GM18526 (cell line): ENCODE measurements around the gene CREBRF.
A peak's percentile ranks its signal among the peaks of the same experiment; 100 is the strongest.

ENCODE experiments used
- POLR2A ChIP-seq: IDR thresholded peaks from 3 replicates; pipeline ENCODE4 v1.6.1; 2011; ENCODE audit not compliant: insufficient read length; ENCODE audit errors: extremely low read depth

The CREBRF gene

GRCh38 chr5:173029499-173029921, 26.6 kb upstream of the CREBRF start:
- no peak for TF ChIP-seq POLR2A

- no peak for TF ChIP-seq POLR2A
Measured at GRCh38 chr5:173032730-173033129, 23.4 kb upstream of the CREBRF start.

GRCh38 chr5:173033923-173034322, 22.2 kb upstream of the CREBRF start:
- TF ChIP-seq POLR2A: no peak

GRCh38 chr5:173035904-173036707, 20.0 kb upstream of the CREBRF start:
- no peak for TF ChIP-seq POLR2A

GRCh38 chr5:173039188-173039587, 17.0 kb upstream of the CREBRF start:
- TF ChIP-seq POLR2A: no peak

- no peak for TF ChIP-seq POLR2A
Measured at GRCh38 chr5:173039964-173040363, 16.2 kb upstream of the CREBRF start.

GRCh38 chr5:173041881-173042762, 14.0 kb upstream of the CREBRF start:
- TF ChIP-seq POLR2A: no peak

GRCh38 chr5:173042763-173043107, 13.4 kb upstream of the CREBRF start:
- TF ChIP-seq POLR2A: no peak

GRCh38 chr5:173045474-173045873, 10.7 kb upstream of the CREBRF start:
- TF ChIP-seq POLR2A: no peak

- no peak for TF ChIP-seq POLR2A
Measured at GRCh38 chr5:173047838-173048105, 8.4 kb upstream of the CREBRF start.

GRCh38 chr5:173050791-173051190, 5.4 kb upstream of the CREBRF start:
- TF ChIP-seq POLR2A: no peak

- no peak for TF ChIP-seq POLR2A
Measured at GRCh38 chr5:173051746-173052145, 4.4 kb upstream of the CREBRF start.

- no peak for TF ChIP-seq POLR2A
Measured at GRCh38 chr5:173053041-173053440, 3.1 kb upstream of the CREBRF start.

- no peak for TF ChIP-seq POLR2A
Measured at GRCh38 chr5:173055042-173055721, 970 bp upstream of the CREBRF start.

- TF ChIP-seq POLR2A: no peak
Measured at GRCh38 chr5:173055722-173055982, 500 bp upstream of the CREBRF start.

- no peak for TF ChIP-seq POLR2A
Measured at GRCh38 chr5:173056783-173057061, 570 bp downstream of the CREBRF start.

- TF ChIP-seq POLR2A: peak; percentile 62
Measured at GRCh38 chr5:173057062-173057924, 1.1 kb downstream of the CREBRF start.
